G401.6 (cell line): Measurements from ENCODE around the gene PLEKHJ1.

Experiments used
- FAIRE-seq: peaks from 2 replicates; lab custom pipeline; 2012; peaks lifted over from hg19 to GRCh38; lab: Jason Lieb, UNC

The PLEKHJ1 gene

GRCh38 chr19:2195914-2196313, 40.2 kb downstream of the PLEKHJ1 start:
- FAIRE-seq = no peak

DNA sequence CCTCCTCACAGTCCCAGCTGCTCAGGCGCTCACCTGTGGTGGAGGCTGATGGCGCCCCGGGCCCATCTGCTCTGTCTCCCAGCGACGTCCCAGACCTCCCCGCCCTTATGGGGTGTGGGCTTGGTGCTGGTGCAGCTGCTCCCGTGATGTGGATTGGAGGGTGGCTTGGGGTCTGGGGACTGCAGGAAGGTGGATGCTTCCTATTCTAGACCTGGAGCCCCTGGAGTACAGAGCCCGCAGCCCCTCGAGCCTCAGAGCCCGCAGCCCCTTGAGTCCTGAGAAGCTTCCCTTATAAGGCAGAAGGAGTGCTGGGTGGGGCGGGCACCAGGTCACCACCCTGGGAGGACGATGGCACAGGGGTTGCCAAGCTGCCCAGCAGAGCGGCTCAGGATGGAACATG, 40.8 kb downstream of the PLEKHJ1 start:
- no peak for FAIRE-seq

- FAIRE-seq = no peak
Measured at GRCh38 chr19:2194513-2195078, 41.5 kb downstream of the PLEKHJ1 start.

GRCh38 chr19:2193807-2194206, 42.3 kb downstream of the PLEKHJ1 start:
- FAIRE-seq = no peak

DNA sequence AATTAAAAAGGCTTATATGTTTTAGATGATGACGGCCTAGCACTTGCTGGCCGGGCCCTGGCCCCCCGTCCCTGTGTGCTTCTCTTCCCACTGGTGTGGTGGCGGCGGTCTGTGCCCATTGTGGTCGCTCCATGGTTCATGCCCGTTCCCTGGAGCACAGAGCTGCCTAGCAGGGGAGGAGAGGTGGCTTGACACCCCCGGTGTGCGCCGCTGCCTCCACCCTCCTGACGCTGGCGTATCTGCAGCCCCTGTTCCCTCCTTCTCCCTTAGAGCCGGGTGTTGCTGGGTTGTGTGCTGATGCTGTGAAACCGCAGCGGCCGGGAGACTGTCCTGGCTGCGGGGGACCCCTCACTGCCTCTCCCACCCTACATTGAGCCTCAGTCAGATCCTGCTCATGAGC, 43.3 kb downstream of the PLEKHJ1 start:
- no peak for FAIRE-seq

GRCh38 chr19:2191456-2192310, 44.4 kb downstream of the PLEKHJ1 start:
- FAIRE-seq = no peak

- FAIRE-seq = no peak
Measured at GRCh38 chr19:2190848-2191455, 45.2 kb downstream of the PLEKHJ1 start.

GRCh38 chr19:2189880-2190279, 46.2 kb downstream of the PLEKHJ1 start:
- FAIRE-seq = no peak

DNA sequence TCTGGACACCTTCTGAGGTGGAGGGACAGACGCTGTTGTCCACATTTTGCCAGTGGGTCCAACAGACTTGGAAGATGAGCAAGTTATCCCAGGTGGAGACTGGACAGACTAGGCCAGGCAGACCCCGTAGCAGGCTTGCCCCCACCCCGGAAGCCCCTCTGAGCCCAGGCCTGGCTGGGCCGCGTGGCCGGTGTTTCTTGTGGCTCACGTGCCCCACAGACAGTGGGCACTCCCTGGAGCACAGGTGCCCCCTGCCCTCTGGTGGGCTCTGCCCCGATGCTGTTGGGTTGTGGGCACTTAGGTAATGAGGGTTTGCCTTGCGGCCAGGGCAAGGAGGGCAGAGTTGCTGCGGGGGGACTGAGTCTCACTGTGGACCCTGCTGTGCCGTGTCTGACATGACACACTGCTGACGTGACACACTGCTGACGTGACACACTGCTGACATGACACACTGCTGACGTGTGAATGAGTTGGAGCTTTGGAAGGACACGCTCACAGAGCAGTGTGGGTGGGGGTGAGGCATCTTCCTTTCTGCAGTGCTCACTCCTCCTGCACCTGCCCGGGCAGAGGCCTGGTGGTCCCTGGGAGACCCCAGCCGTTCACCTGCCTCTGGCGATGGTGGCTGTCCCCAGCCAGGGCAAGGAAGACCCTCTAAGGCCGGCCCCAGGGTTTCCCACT, 47.3 kb downstream of the PLEKHJ1 start:
- no peak for FAIRE-seq

- FAIRE-seq = no peak
Measured at GRCh38 chr19:2187159-2187558, 49.0 kb downstream of the PLEKHJ1 start.

- no peak for FAIRE-seq
Measured at GRCh38 chr19:2186071-2186846, 49.9 kb downstream of the PLEKHJ1 start.

- no peak for FAIRE-seq
Measured at GRCh38 chr19:2185734-2186070, 50.4 kb downstream of the PLEKHJ1 start.

GRCh38 chr19:2184422-2184975, 51.6 kb downstream of the PLEKHJ1 start:
- FAIRE-seq = no peak
